Thoracic aorta (tissue), 2 donors: ENCODE results near the gene DNASE2B. TPM values are rescaled to one million over a fixed set of nuclear protein-coding genes. Genes with fewer than 3 reads are reported as not detected.

Experiments used
- ATAC-seq: fragments of 150-250 bp; one replicate; pipeline ENCODE4 v1.8.0; 2017; ENCODE audit warnings: low read depth; ENCODE audit not compliant: insufficient number of reproducible peaks, low FRiP score
- DNase-seq: peaks from one replicate; pipeline ENCODE4 v3.0.0-alpha.2; 2020; ENCODE audit warnings: low spot score
- H3K27ac ChIP-seq, 2 donors: fragments of 200-600 bp; sonication (generic); 1 replicate in 1 of 2; 2 replicates in 1 of 2; pipeline ENCODE4 v1.5.1; 2016; ENCODE audit warnings: mild to moderate bottlenecking in 2 of 2, moderate library complexity in 2 of 2
- H3K27me3 ChIP-seq: fragments of 200-600 bp; sonication (generic); replicated peaks from 2 replicates; pipeline ENCODE4 v1.6.0; 2016; ENCODE audit warnings: mild to moderate bottlenecking; ENCODE audit not compliant: insufficient read depth
- H3K36me3 ChIP-seq: fragments of 200-600 bp; sonication (generic); one replicate; pipeline ENCODE4 v1.5.1; 2016
- H3K4me1 ChIP-seq, 2 donors: fragments of 200-600 bp; sonication (generic); 1 replicate in 1 of 2; 2 replicates in 1 of 2; pipeline versions ENCODE4 v1.5.1 to v1.6.0; 2016; ENCODE audit warnings: low read depth in 2 of 2, mild to moderate bottlenecking in 1 of 2; ENCODE audit not compliant: control insufficient read depth in 1 of 2
- H3K4me3 ChIP-seq: fragments of 200-600 bp; sonication (generic); 2 replicates; pipeline ENCODE4 v1.5.1; 2016; ENCODE audit warnings: mild to moderate bottlenecking
- H3K9me3 ChIP-seq: fragments of 200-600 bp; sonication (generic); 2 replicates; pipeline ENCODE4 v1.5.1; 2016
- total RNA-seq, 2 donors: library from RNA; depleted of rRNA; stranded (reverse); fragments of >200 nt; gene quantifications; one replicate each; pipeline versions ENCODE4 v1.1.0 to v1.2.3, GENCODE V29; 2016
- TF ChIP-seq, protein P1 (sequence below): fragments of 200-600 bp; sonication (generic); IDR thresholded peaks from one replicate; pipeline ENCODE4 v1.5.1; 2019; ENCODE audit warnings: antibody characterized with exemption

The DNASE2B gene, protein sequence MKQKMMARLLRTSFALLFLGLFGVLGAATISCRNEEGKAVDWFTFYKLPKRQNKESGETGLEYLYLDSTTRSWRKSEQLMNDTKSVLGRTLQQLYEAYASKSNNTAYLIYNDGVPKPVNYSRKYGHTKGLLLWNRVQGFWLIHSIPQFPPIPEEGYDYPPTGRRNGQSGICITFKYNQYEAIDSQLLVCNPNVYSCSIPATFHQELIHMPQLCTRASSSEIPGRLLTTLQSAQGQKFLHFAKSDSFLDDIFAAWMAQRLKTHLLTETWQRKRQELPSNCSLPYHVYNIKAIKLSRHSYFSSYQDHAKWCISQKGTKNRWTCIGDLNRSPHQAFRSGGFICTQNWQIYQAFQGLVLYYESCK
- not detected for total RNA-seq

GRCh38 chr1:84398175-84399155 lies at the start of gene DNASE2B:
DNASE2B (plus strand) TSS chr1:84398484; CDS start chr1:84398565, 81 bp downstream.
- Histone ChIP-seq H3K27me3 (no peaks in the 10 kb centered on the region), H3K36me3 (no peaks in the 10 kb centered on the region), H3K9me3 (no peaks in the 10 kb centered on the region), H3K4me1 (no peaks in the 10 kb centered on the region), H3K4me3 (no peak within 1 kb of the TSS), H3K27ac (no peak within 1 kb of the TSS)
- TF ChIP-seq, protein P1, sequence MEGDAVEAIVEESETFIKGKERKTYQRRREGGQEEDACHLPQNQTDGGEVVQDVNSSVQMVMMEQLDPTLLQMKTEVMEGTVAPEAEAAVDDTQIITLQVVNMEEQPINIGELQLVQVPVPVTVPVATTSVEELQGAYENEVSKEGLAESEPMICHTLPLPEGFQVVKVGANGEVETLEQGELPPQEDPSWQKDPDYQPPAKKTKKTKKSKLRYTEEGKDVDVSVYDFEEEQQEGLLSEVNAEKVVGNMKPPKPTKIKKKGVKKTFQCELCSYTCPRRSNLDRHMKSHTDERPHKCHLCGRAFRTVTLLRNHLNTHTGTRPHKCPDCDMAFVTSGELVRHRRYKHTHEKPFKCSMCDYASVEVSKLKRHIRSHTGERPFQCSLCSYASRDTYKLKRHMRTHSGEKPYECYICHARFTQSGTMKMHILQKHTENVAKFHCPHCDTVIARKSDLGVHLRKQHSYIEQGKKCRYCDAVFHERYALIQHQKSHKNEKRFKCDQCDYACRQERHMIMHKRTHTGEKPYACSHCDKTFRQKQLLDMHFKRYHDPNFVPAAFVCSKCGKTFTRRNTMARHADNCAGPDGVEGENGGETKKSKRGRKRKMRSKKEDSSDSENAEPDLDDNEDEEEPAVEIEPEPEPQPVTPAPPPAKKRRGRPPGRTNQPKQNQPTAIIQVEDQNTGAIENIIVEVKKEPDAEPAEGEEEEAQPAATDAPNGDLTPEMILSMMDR: no peak
- no peak for DNase-seq
- no peak for ATAC-seq

DNA sequence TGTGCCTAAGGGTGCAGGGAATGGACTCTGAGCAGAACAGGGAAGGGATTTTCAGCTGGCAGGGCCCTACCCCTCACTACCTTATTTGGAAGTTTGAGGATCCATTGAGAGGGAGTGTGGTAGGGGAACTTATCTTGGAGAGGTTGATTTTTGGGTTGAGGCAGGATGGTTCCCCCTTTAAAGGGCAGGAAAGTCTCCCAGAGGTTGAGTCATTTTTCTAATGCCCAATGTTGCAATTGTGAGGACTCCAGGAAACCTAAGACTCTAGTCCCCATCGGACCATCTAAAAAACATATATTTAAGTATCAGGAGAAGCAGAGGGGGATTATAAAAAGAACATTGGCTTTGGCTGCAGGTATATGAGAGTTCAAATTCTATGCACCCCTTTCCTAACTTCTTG lies 49.5 kb upstream of the DNASE2B start:
- no peaks in the 10 kb centered on the region for H3K9me3 ChIP-seq
- ATAC-seq: no peak
- no peaks in the 10 kb centered on the region for H3K4me1 ChIP-seq
- H3K36me3 ChIP-seq: no peaks in the 10 kb centered on the region
- H3K27me3 ChIP-seq: no peaks in the 10 kb centered on the region
- H3K4me3 ChIP-seq: no peak overlapping the region
- H3K27ac ChIP-seq: no peak overlapping the region
- no peak for DNase-seq
- TF ChIP-seq, protein P1: no peak

DNA sequence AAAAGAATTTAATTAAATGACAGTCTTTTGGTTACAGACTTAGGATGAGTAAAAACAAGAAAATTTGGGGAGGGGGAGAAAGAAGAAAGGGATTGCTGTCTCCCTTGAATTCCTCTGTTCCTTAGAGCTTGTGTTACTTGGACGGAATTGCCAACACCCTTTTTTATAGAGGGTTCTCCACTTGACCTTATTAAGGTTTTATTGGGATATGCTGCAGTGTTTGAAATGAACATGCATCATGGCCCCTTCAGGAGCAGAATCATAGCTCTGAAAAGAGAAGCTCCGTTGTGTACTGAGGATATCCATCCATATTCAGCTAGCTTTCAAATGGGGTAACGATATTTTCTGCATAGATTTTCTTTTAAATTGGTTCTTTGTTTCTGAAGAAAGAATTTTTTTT lies 48.2 kb upstream of the DNASE2B start:
- DNase-seq (no peak), ATAC-seq (no peak)
- Histone ChIP-seq H3K9me3 (no peaks in the 10 kb centered on the region), H3K4me1 (no peaks in the 10 kb centered on the region), H3K27me3 (no peaks in the 10 kb centered on the region), H3K36me3 (no peaks in the 10 kb centered on the region), H3K27ac (no peak overlapping the region), H3K4me3 (no peak overlapping the region)
- TF ChIP-seq, protein P1: no peak

GRCh38 chr1:84350550-84350949 lies 47.7 kb upstream of the DNASE2B start:
- no peak for DNase-seq
- no peak overlapping the region for H3K27ac ChIP-seq
- ATAC-seq: no peak
- no peaks in the 10 kb centered on the region for H3K36me3 ChIP-seq
- H3K27me3 ChIP-seq: no peaks in the 10 kb centered on the region
- no peak overlapping the region for H3K4me3 ChIP-seq
- TF ChIP-seq, protein P1: no peak
- no peaks in the 10 kb centered on the region for H3K4me1 ChIP-seq
- no peaks in the 10 kb centered on the region for H3K9me3 ChIP-seq
